GM18867 (cell line): Measurements from ENCODE around the gene ADARB2.

Experiments used
- ATAC-seq: cut with Tn5 transposase; IDR thresholded peaks from one replicate; pipeline ENCODE4 v1.9.1; 2021; ENCODE audit warnings: mild to moderate bottlenecking, moderate library complexity; ENCODE audit not compliant: unreplicated experiment

The ADARB2 gene

DNA sequence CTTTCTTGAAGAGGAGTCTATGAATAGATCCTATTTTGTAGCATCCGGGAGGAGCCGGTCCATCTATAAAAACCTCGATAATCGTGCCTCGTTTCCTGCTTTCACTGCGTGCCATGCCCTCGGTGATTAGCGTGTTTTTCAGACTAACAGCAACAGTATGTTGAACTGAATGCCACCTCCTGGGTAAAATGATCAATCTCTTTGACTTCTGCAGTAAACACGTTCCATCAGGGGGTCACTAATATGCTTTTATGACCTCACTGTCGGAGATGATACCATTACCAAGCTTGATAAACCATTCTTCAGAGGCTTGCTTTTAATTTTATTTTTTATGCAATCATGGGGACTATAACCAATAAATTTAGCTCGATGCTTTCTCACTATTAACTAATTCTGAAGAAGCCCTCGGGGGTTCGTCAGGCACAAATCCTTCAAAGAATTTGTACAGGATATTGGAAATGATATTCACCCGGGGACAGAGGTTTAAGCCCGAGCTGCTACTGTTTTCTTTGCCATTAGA, 228.3 kb downstream of the ADARB2 start:
- ATAC-seq, result no peak

DNA sequence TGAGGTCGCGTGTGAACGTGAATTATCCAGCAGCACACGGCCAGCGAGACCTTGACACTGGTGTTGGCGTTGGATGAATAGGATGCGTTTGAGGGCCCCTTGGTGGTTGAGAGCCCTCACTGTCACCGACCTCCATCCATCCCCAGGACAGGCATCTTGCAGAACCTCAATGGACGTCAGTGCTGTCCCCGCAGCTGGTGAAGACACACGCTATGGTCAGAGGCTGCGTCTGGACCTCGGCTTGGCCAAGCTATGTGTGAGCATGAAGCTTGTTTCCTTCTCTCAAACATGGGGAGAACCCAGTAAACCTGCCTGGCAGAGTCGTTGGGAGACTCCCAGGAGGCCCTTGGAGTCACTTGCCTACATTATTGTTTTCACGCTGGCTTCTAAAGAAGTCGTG, 229.2 kb downstream of the ADARB2 start:
- ATAC-seq, result no peak

DNA sequence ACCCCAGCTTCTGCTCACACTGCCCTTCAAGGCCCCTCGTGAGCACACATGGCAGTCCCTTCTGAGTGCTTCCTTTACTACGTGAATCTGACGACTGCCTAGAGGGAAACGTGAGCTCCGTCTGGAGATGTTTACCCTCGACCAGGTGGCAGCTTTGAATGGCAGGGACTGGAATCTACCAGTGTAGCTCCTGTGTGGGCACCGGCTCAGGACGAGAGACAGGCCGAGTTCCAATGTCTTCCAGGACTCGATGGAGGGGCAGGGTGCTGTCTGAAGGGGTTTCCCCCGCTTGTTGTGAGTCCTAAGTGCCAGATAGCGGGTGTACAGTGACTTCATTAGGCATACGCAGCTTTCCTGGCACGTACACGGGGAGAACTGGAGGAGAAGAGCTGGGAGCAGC, 229.9 kb downstream of the ADARB2 start:
- no peak for ATAC-seq

DNA sequence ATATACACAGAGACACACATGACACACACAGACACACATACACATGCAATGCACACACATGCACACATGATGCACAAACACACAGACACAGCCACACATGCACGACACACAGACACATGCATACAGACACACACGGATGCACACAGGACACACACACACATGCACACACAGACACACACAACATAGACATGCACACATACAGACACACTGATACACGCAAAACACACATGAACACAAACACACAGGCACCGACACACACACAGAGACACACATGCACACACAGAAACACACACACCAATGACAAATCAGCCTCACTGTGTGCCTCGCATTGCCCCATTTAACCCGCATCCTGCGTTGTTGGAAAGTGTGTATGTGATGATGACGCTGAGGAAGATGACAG, 232.4 kb downstream of the ADARB2 start:
- ATAC-seq, result no peak

DNA sequence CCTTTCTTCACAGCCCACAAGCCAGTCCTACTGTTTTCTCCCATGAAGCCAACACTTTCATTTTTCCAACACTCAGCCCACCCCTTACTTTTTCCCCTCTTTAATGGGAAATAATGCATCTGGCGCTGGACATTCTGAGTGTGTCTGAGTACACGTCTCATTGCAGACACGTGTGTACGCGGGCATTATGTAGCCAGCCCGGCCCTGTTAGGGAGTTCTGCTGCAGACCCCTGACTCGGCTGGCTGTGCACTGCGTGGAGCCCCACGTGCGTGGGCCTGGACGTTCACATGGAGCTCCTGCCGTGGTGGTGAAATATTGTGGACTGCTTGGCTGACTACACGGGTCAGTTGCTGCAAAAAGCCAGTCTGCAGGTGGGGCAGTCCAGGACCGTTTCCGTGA, 233.0 kb downstream of the ADARB2 start:
- no peak for ATAC-seq

DNA sequence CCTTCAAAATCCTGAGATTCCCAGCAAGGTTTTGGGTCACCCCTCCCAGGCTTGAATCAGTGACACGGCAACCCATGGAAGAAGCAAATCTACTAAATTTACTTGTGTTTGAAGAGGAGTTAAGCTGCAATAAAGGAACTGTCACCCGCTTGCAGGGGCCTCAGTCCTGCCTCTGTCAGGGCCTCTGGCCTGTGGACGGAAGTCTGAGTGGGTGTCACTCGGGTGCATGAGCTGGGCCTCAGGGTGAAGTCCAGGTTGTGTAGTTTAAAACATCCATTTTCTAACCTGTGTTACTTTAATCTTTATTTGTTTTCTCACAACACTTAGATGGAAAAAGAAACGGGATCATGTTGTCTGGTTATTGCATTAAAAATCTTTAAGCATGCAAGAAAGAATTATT, 234.9 kb downstream of the ADARB2 start:
- ATAC-seq, result no peak

DNA sequence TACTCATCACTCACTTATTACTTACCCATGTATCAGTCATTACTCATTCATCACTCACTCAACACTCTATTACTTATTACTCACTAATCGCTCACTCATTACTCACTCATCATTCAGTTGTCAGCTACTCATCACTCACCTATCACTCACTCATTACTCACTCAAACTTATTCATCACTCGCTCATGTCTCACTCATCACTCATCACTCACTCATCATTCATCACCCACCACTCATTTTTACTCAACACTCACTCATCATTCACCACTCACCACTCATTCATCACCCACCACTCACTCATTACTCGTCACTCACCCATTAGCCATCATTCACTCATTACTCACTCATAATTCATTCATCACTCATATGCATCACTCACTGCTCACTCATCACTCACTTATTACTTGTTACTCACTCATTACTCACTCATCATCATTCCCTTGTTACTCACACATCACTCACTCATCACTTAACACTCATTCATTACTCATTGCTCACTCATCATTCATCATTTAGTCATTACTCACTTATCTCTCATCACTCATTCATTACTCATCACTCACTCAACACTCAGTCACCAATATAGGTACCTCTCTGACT, 237.9 kb downstream of the ADARB2 start:
- ATAC-seq, result no peak

DNA sequence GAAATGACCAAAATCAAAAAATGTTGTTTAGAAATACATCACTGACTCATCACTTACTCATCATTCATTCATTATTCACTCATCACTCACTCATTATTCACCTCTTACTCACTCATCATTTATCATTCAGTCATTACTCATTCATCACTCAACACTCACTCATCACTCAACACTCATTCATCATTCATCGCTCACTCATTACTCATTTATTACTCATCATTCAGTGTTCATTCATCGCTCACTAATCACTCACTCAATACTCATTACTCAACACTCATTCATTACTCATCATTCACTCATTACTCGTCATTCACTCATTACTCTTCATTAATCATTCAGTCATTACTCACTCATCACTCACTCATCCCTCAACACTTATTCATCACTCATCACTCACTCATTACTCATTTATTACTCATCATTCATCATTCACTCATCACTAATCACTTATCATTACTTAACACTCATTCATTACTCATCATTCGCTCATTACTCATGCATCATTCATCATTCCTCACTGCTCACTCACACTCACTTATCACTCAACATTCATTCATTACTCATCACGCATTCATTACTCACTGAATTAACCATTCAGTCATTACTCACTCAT, 238.5 kb downstream of the ADARB2 start:
- no peak for ATAC-seq

DNA sequence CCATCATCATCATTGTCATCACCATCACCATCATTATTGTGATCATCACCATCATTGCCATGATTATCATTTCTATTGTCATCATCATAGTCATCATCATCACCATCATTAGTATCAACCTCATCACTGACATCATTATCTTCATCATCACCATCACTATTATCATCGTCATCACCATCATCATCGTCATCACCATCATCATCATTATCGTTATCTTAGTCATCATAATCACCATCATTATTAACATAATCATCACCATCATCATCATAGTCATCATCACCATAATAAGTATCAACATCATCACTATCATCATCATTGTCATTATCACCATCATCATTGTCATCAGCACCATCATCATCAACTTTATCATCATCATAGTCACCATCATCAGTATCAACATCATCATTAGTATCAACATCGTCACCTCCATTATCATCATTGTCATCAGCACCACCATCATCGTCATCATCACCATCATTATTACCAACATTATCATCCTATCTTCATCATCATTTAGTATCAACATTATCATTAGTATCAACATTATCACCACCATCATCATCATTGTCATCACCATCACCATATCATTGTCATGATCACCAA, 241.3 kb downstream of the ADARB2 start:
- ATAC-seq, result no peak

DNA sequence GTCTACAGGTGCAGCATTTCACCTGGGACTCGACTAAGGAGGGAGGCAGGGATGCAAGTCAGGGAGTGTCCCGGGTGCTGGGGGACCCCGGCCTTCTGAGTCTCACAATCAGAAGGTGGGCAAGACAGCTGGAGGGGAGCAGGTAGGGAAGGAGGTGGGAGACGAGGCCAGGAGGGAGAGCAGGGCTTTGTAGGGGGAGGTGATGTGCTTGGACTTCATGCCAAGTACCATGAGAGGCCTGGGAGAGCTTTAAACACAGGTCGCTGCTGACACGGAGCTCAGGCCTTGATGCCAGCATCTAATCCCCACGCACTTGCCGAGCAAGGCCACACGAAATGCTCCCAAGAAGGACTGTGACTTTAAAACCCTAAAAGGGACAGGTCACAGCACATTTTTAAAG, 244.7 kb downstream of the ADARB2 start:
- no peak for ATAC-seq

DNA sequence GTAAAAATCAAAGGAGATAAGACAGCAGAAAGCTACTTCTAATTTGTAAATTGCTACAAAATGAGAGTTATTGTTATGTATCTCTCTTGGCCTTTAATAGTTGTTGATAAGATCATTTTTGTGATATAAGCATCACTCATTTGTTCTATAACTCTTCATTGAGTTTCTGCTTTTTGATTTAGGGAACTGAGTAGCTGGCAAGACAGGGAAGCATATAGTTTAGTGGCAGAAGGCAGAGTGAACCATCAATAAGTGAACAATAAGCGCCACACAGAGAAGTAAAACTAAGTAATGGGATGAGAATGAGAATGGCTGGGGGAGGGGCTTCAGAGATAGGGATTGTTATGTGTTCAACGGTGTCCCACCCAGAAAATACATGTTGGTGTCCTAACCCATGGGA, 245.4 kb downstream of the ADARB2 start:
- ATAC-seq, result no peak

DNA sequence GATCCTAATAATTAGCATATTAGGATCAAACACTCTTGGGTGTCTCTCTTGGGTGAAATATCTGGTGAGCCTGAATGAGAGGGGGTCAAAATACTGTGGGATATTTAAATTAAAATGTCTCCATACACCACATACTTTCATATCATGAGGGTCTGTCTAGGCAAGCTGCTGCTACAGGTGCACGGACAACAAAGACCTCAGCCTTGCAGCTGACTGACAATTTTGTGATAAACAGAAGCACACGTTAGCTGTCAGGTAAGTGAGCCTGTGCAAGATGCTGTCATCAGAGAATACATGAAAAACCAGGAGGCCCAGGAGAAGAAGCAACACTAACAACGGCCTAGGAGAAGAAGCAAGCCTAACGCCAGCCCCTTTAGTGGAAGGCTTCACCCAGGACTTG, 247.5 kb downstream of the ADARB2 start:
- no peak for ATAC-seq

DNA sequence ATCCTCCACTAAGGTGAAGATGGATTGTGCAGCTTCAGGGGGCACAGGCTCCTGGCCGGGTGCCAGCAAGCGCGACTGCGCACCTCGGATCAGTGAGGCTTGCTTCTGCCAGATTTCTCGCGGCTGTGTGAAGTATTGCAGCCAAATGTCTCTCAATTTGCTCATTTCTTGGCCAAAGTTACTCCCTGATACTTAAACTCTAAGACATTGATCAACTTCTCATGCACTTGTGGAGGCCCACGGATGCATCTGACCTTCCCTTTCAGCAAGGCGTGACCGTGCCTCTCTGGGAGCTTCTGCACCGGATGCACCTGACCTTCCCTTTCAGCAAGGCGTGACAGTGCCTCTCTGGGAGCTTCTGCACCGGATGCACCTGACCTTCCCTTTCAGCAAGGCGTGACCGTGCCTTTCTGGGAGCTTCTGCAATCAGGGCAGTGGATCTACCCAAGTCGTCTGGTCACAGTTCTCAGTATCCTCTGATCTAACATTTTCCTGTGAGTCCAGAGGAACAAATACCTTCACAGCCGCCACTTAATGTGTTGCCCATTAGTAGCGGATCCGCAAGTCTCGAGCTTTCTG, 248.3 kb downstream of the ADARB2 start:
- peak; percentile 99 for ATAC-seq

DNA sequence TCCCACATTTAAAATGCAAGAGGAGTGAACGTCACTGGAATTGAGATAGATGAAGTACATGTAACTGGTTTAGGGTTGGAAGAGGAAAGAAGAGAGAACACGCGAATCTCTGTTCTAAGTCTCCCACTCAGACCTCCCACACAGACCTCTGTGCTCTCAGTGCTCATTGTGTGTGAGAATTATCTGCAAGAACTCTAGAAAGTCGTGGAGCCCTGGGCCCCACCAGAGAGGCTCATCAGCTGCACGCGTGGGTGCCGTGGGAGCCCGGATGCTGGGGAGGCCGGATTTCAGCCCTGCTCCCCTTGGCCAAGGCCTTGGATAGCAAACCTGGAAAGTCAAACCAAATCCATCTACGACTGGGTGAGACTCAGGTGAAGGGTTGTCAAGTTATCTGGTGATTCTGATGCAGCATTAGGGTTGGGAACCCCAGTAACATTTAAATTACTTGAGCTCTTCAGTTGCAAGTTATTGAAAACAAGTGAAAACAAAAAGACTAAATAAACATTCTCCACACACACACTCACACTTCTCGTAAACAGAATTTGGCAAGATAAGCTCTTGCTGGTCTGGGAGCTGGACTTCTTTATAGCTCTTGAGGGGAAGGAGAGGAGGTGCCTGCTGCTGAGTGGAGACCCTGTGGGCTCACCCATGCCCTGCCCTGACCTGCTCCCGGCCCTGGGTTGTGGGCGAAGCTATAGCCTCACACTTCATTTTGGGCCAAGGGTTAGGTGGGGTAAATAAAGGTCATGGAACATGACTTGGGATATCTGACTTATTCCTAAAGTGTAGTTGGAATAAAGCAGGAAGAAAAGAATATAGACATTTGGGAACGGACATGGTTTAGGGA, 250.3 kb downstream of the ADARB2 start:
- no peak for ATAC-seq

DNA sequence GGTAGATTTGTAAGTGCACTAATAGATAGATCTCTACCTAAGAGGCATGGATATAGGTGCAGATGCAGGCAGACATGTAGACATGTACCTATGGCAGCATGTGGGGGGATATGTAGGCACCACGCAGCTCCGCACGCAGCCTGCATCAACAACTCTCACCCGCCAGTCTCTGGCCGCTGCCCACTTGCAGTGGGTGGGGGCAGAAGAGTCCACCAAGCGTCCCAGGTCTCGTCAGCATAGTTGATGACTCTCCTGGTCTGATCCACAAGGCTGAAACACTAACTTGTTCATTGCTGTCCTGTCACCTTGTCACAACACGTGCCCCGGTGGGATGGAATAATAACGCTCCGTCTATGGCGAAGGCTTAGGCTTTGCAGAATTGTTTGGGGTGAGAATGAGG, 252.0 kb downstream of the ADARB2 start:
- no peak for ATAC-seq

DNA sequence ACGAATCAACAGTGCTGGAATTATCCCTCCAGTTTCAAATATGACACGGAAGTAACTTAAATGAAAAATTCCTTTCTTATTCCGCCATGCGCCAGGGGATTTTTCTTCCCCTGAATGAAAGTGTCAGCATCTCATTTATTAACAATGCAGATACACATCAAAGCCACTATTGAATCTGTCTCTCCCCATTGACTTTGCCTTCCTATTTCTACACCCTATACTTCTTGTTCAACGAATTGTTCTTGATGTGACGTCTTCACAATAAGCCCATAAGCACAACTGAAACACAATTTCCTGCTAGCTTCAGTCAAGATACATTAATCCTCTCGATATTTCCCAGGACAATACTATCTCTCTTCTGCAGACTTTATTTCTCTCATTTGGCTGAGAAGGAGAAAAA, 253.5 kb downstream of the ADARB2 start:
- ATAC-seq, result no peak

DNA sequence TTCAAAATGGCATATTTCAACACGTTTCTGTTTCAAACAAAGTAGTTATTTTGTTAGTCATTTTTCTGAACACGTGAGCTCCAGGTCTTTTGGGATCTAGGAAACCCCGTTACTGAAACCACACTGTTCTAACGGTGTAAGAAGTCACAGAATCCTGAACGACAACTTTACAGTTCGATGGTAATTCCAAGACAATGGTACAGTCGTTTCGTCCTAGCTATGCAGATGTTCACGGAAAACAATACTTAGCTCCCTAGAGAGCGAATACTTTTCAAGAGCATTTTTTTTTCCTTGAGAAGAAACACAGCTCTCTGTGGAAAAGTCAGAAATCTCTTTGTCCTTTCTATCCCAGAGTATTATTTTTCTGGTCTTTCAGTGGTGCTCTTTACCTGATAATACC, 254.1 kb downstream of the ADARB2 start:
- no peak for ATAC-seq

DNA sequence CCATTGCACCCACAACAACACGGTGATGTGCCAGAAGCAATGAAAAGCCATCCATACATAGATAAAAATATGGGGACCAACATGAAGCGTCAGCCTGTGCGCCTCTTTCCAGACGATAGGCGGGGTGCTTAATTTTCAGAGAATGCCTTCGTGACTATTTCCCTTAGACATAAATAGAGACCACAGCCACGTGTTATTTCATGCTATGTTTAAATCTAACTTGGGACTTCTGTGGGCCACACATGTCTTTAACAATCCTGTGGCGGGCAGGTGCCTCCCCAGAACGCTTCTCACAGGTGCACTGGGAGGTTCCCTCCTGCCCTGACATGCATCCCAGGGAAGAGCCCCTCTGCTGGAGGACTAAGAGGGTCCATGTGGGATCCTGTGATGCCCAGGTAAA, 259.7 kb downstream of the ADARB2 start:
- no peak for ATAC-seq

DNA sequence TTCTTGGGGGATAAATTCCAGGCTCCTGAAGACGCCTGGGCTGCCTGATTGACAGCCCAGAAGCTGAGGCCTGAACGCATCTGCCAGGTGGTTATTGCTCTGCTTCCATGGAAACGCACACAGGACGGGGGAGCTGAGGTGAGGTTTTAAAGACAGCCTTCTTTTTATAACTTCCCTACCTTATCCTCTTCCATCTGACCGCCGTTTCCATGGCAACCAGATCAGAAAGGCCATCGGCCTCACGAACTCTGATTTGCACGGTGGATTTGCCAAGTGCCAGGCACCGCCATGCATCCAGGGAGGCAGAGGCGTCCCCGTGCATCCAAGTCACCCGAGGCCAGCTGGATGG, 260.9 kb downstream of the ADARB2 start:
- no peak for ATAC-seq

DNA sequence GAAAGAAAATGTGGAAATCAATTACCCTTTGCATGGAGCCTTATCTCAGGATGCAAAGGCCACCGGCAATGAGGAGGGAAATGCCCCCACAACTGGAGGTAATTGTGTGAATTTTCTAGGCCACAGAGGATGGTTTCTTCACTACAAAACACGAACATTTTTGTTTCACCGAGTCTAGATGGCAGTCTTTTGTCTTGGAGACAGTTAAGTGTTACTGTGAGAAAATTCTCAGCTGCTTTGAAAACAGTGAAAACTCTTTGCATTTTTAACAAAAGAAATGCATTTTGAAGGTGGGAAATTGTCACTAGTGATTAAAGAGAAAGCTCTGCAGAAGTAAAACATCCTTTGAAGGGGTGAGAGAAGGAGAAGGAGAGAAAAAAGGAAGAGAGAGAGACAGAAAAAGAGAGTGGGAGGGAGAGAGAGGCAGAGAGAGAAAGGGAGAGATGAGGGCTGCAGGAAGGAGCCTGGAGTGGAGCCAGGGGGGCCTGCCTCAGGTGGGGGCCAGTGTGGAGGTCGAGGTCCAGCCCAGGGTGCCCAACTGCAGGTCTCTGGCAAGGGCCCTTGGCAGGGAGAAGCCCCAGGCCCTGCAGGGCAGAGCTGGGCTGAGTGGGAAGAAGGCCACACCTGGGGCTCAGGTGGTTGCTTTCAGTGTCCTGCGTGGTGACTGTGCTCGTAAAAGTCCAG, 261.4 kb downstream of the ADARB2 start:
- ATAC-seq, result no peak

DNA sequence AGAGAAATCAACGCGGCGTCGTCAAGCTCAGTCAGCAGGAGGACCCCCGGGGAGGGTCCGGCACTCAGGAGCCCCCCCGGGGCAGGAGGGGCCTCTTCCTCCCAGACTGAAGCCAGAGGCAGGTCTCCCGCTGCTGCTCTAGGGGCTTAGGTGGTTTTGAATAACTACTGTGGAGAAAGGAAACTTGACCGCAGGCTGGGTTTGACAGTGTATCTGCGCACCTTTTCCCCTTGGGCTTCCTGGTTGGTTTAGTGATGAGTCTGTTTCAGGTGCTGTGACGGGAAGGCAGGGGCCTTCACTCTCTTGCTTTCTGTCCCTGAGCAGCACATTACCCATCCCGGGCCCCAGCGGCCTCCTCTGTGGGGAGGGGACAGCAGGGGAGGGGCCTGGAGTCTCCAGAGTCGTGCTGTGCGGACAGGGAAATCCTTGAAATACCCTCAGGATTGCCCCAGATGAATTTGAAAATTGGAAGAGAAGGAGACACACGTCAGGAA, 262.2 kb downstream of the ADARB2 start:
- no peak for ATAC-seq
